SKM-1 (cell line): ENCODE measurements around the gene KISS1.

Experiments used
- DNase-seq: peaks from one replicate; lab custom pipeline; 2025; ENCODE audit not compliant: unreplicated experiment; lab: John Stamatoyannopoulos, UW

Gene KISS1

GRCh38 chr1:204218552-204218951, 22.3 kb upstream of the KISS1 start:
- no peak for DNase-seq

GRCh38 chr1:204217648-204218000, 21.3 kb upstream of the KISS1 start:
- no peak for DNase-seq

GRCh38 chr1:204216880-204217647, 20.8 kb upstream of the KISS1 start:
- no peak for DNase-seq

GRCh38 chr1:204216236-204216635, 19.9 kb upstream of the KISS1 start:
- DNase-seq = no peak

- DNase-seq = peak; percentile 62
Observed at GRCh38 chr1:204213668-204214662, 17.7 kb upstream of the KISS1 start, which contains the start of gene GOLT1A. Gene GOLT1A, minus strand, starts transcription at chr1:204213988. Its CDS starts 82 bp downstream, at chr1:204213906.

GRCh38 chr1:204212715-204213114, 16.4 kb upstream of the KISS1 start:
- DNase-seq = no peak

GRCh38 chr1:204211046-204211445, 14.8 kb upstream of the KISS1 start:
- no peak for DNase-seq

GRCh38 chr1:204207136-204207616, 10.9 kb upstream of the KISS1 start:
- DNase-seq = peak; percentile 31

- no peak for DNase-seq
Observed at GRCh38 chr1:204206121-204206520, 9.8 kb upstream of the KISS1 start.

- no peak for DNase-seq
Observed at GRCh38 chr1:204205486-204205885, 9.2 kb upstream of the KISS1 start.

GRCh38 chr1:204204944-204205343, 8.7 kb upstream of the KISS1 start:
- DNase-seq = no peak

- DNase-seq = no peak
Observed at GRCh38 chr1:204203206-204203767, 7.0 kb upstream of the KISS1 start.

- no peak for DNase-seq
Observed at GRCh38 chr1:204202481-204202880, 6.2 kb upstream of the KISS1 start.

GRCh38 chr1:204201348-204202040, 5.2 kb upstream of the KISS1 start:
- DNase-seq = no peak

- DNase-seq = no peak
Observed at GRCh38 chr1:204199579-204199978, 3.3 kb upstream of the KISS1 start.

GRCh38 chr1:204198348-204199340, 2.4 kb upstream of the KISS1 start:
- DNase-seq = no peak

GRCh38 chr1:204197068-204197467, 777 bp upstream of the KISS1 start:
- DNase-seq = no peak

GRCh38 chr1:204194771-204195170, 1.5 kb downstream of the KISS1 start:
- no peak for DNase-seq

GRCh38 chr1:204194080-204194479, 2.2 kb downstream of the KISS1 start:
- DNase-seq = no peak
